Fibroblast of pulmonary artery (primary cell): ENCODE measurements around the gene MYH15.

ENCODE experiments used
- DNase-seq: peaks from one replicate; pipeline ENCODE4 v3.0.0-alpha.2; 2010; ENCODE audit warnings: low read depth
- H3K4me3 ChIP-seq: replicated peaks from 2 replicates; pipeline ENCODE4 v1.5.1; 2011; ENCODE audit warnings: low read depth, mild to moderate bottlenecking, control low read depth, low read length, moderate library complexity
- CTCF ChIP-seq: IDR thresholded peaks from 2 replicates; pipeline ENCODE4 v1.5.1; 2011; ENCODE audit warnings: mild to moderate bottlenecking, control low read depth, low read length, inconsistent platforms; ENCODE audit errors: missing control alignments

Gene MYH15

GRCh38 chr3:108334701-108335100 is 175.7 kb downstream of the MYH15 start:
- no peak overlapping the region for H3K4me3 ChIP-seq
- TF ChIP-seq CTCF = no peak
- DNase-seq = no peak

GRCh38 chr3:108333961-108334360 is 176.4 kb downstream of the MYH15 start:
- no peak overlapping the region for H3K4me3 ChIP-seq
- no peak for TF ChIP-seq CTCF
- no peak for DNase-seq

GRCh38 chr3:108331792-108332191 is 178.6 kb downstream of the MYH15 start:
- no peak for TF ChIP-seq CTCF
- DNase-seq = no peak
- H3K4me3 ChIP-seq = no peak overlapping the region
